K562 treated with DMSO at 1 percent for 4 hours (cell line): ENCODE results near the gene TGM5. TPM values are rescaled to one million over a fixed set of nuclear protein-coding genes. Genes with fewer than 3 reads are reported as not detected.

Source experiments
- total RNA-seq: library from RNA; unstranded; fragments of 300-600 nt; gene quantifications from 2 replicates; pipeline ENCODE4 v1.2.3, GENCODE V29; 2022; ENCODE audit not compliant: insufficient read depth

The TGM5 gene
- not detected in 2 replicates for total RNA-seq

GRCh38 chr15:43266834-43267233 lies at the start of gene TGM5:
TSS of gene TGM5 (minus strand) at chr15:43266928. CDS start at chr15:43266849, 79 bp downstream.

GRCh38 chr15:43302205-43302817 lies 35.6 kb upstream of the TGM5 start, which contains the start of gene TGM7:
TSS of gene TGM7 (minus strand) at chr15:43302255.

GRCh38 chr15:43220991-43221403 lies 45.7 kb downstream of the TGM5 start, which contains the start of gene EPB42:
TSS of gene EPB42 (minus strand) at chr15:43221018. CDS start at chr15:43220825, 193 bp downstream.

GRCh38 chr15:43185157-43186002 lies 81.3 kb downstream of the TGM5 start, which contains the start of gene CCNDBP1:
TSS of gene CCNDBP1 (plus strand) at chr15:43185403. CDS start at chr15:43185499, 96 bp downstream.

Other genes starting within 250 kb of the TGM5 start
- gene UBR1, start 160.9 kb downstream of the TGM5 start, total RNA-seq = 6.0 and 11.9 TPM in 2 replicates
- 9.4 and 11.1 TPM in 2 replicates for gene TMEM62, start 133.3 kb downstream of the TGM5 start, total RNA-seq
- gene CCNDBP1, start 81.5 kb downstream of the TGM5 start, total RNA-seq = 83.1 and 92.4 TPM in 2 replicates
- 1.0 and 1.7 TPM in 2 replicates for gene EPB42, start 45.9 kb downstream of the TGM5 start, total RNA-seq
- not detected in 2 replicates for gene TGM7, start 35.3 kb upstream of the TGM5 start, total RNA-seq
- 1.7 and 1.9 TPM in 2 replicates for gene LCMT2, start 63.6 kb upstream of the TGM5 start, total RNA-seq
- gene ZSCAN29, start 104.1 kb upstream of the TGM5 start, total RNA-seq = 15.7 and 22.4 TPM in 2 replicates
- 13.6 and 21.5 TPM in 2 replicates for gene TUBGCP4, start 104.2 kb upstream of the TGM5 start, total RNA-seq
- 13.8 and 17.8 TPM in 2 replicates for gene TP53BP1, start 226.2 kb upstream of the TGM5 start, total RNA-seq